ENCODE measurements around the gene DDX23. TPM values are rescaled to one million over a fixed set of nuclear protein-coding genes. Genes with fewer than 3 reads are reported as not detected.

DDX23 gene
- polyA plus RNA-seq, 1 donor from 2014 or later, result 96.5 TPM

- Histone ChIP-seq H3K36me3 (ENCODE audit: insufficient read depth, low read length) (no peaks in the 10 kb centered on the region), H3F3A (ENCODE audit: insufficient read depth, low read length, poor library complexity, severe bottlenecking) (no peaks in the 10 kb centered on the region), H3K9me2 (ENCODE audit: insufficient read depth, low read length) (no peaks in the 10 kb centered on the region), H3K27ac (ENCODE audit: low read length) (no peak overlapping the region), H3K4me3 (ENCODE audit: low read length) (no peak overlapping the region), H2AFZ (ENCODE audit: low read depth, low read length) (peak overlapping the region; percentile 21), H3K27me3 (ENCODE audit: insufficient read depth, low read depth, low read length) (no peaks in the 10 kb centered on the region), H3K9ac (ENCODE audit: low read length) (no peak overlapping the region), H3K4me2 (ENCODE audit: low read length) (no peak overlapping the region), H3K79me2 (replicated peaks; ENCODE audit: insufficient read depth, low read length) (no peaks in the 10 kb centered on the region), H3K9me3 (ENCODE audit: low read length) (no peaks in the 10 kb centered on the region), H4K20me1 (ENCODE audit: insufficient read depth) (no peaks in the 10 kb centered on the region)
- no peak for TF ChIP-seq RAD21 (conservative IDR thresholded peaks at IDR 0.05)
- TF ChIP-seq, protein P1, sequence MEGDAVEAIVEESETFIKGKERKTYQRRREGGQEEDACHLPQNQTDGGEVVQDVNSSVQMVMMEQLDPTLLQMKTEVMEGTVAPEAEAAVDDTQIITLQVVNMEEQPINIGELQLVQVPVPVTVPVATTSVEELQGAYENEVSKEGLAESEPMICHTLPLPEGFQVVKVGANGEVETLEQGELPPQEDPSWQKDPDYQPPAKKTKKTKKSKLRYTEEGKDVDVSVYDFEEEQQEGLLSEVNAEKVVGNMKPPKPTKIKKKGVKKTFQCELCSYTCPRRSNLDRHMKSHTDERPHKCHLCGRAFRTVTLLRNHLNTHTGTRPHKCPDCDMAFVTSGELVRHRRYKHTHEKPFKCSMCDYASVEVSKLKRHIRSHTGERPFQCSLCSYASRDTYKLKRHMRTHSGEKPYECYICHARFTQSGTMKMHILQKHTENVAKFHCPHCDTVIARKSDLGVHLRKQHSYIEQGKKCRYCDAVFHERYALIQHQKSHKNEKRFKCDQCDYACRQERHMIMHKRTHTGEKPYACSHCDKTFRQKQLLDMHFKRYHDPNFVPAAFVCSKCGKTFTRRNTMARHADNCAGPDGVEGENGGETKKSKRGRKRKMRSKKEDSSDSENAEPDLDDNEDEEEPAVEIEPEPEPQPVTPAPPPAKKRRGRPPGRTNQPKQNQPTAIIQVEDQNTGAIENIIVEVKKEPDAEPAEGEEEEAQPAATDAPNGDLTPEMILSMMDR (IDR thresholded peaks at IDR 0.05; ENCODE audit: poor library complexity, severe bottlenecking), result no peak
- no peak for TF ChIP-seq TAF1 (IDR thresholded peaks at IDR 0.05; ENCODE audit: low read depth)
- no peak for TF ChIP-seq EZH2 (IDR thresholded peaks at IDR 0.05; ENCODE audit: borderline replicate concordance, insufficient read depth, low read length, poor library complexity, severe bottlenecking)
- no peak for TF ChIP-seq POLR2AphosphoS5 (IDR thresholded peaks at IDR 0.05)
- TF ChIP-seq MXI1 (conservative IDR thresholded peaks at IDR 0.05; ENCODE audit: poor library complexity, severe bottlenecking), result no peak
- TF ChIP-seq EP300 (conservative IDR thresholded peaks at IDR 0.05; ENCODE audit: poor library complexity, severe bottlenecking), result no peak
- TF ChIP-seq, protein P2, sequence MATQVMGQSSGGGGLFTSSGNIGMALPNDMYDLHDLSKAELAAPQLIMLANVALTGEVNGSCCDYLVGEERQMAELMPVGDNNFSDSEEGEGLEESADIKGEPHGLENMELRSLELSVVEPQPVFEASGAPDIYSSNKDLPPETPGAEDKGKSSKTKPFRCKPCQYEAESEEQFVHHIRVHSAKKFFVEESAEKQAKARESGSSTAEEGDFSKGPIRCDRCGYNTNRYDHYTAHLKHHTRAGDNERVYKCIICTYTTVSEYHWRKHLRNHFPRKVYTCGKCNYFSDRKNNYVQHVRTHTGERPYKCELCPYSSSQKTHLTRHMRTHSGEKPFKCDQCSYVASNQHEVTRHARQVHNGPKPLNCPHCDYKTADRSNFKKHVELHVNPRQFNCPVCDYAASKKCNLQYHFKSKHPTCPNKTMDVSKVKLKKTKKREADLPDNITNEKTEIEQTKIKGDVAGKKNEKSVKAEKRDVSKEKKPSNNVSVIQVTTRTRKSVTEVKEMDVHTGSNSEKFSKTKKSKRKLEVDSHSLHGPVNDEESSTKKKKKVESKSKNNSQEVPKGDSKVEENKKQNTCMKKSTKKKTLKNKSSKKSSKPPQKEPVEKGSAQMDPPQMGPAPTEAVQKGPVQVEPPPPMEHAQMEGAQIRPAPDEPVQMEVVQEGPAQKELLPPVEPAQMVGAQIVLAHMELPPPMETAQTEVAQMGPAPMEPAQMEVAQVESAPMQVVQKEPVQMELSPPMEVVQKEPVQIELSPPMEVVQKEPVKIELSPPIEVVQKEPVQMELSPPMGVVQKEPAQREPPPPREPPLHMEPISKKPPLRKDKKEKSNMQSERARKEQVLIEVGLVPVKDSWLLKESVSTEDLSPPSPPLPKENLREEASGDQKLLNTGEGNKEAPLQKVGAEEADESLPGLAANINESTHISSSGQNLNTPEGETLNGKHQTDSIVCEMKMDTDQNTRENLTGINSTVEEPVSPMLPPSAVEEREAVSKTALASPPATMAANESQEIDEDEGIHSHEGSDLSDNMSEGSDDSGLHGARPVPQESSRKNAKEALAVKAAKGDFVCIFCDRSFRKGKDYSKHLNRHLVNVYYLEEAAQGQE (IDR thresholded peaks at IDR 0.05; ENCODE audit: borderline replicate concordance), result no peak
- no peak for TF ChIP-seq SMC3 (conservative IDR thresholded peaks at IDR 0.05; ENCODE audit: poor library complexity)
These were observed 31.6 kb upstream of the DDX23 start for GRCh38 chr12:48883305-48884161.

GRCh38 chr12:48882972-48883304 is 31.0 kb upstream of the DDX23 start:
- Histone ChIP-seq H3K4me2 (ENCODE audit: low read length) (no peak overlapping the region), H4K20me1 (ENCODE audit: insufficient read depth) (no peaks in the 10 kb centered on the region), H3K27ac (ENCODE audit: low read length) (no peak overlapping the region), H3K36me3 (ENCODE audit: insufficient read depth, low read length) (no peaks in the 10 kb centered on the region), H3K9ac (ENCODE audit: low read length) (no peak overlapping the region), H3K4me3 (ENCODE audit: low read length) (no peak overlapping the region), H3F3A (ENCODE audit: insufficient read depth, low read length, poor library complexity, severe bottlenecking) (no peaks in the 10 kb centered on the region), H2AFZ (ENCODE audit: low read depth, low read length) (no peak overlapping the region), H3K9me3 (ENCODE audit: low read length) (no peaks in the 10 kb centered on the region), H3K27me3 (ENCODE audit: insufficient read depth, low read depth, low read length) (no peaks in the 10 kb centered on the region), H3K79me2 (replicated peaks; ENCODE audit: insufficient read depth, low read length) (no peaks in the 10 kb centered on the region), H3K9me2 (ENCODE audit: insufficient read depth, low read length) (no peaks in the 10 kb centered on the region)
- TF ChIP-seq TAF1 (IDR thresholded peaks at IDR 0.05; ENCODE audit: low read depth) (no peak), MXI1 (conservative IDR thresholded peaks at IDR 0.05; ENCODE audit: poor library complexity, severe bottlenecking) (no peak), SMC3 (conservative IDR thresholded peaks at IDR 0.05; ENCODE audit: poor library complexity) (no peak), EP300 (conservative IDR thresholded peaks at IDR 0.05; ENCODE audit: poor library complexity, severe bottlenecking) (no peak), EZH2 (IDR thresholded peaks at IDR 0.05; ENCODE audit: borderline replicate concordance, insufficient read depth, low read length, poor library complexity, severe bottlenecking) (no peak)
- TF ChIP-seq, protein P2 (IDR thresholded peaks at IDR 0.05; ENCODE audit: borderline replicate concordance), result no peak
- TF ChIP-seq, protein P1 (IDR thresholded peaks at IDR 0.05; ENCODE audit: poor library complexity, severe bottlenecking), result no peak
